ENCODE data around the gene FBXL3. TPM values are rescaled to one million over a fixed set of nuclear protein-coding genes. Genes with fewer than 3 reads are reported as not detected.

The FBXL3 gene
- total and polyA plus RNA-seq, 2 of the 4 experiments (the other 2 are of a cell fraction), result 15.3 to 43.6 TPM

GRCh38 chr13:77047649-77048343 lies 20.8 kb upstream of the FBXL3 start:
- Histone ChIP-seq H3K18ac (ENCODE audit: low read depth, low read length) (no peak overlapping the region), H2BK15ac (ENCODE audit: low read depth, low read length) (no peak overlapping the region), H2BK120ac (ENCODE audit: low read depth, low read length) (no peak overlapping the region), H3K14ac (replicated peaks; ENCODE audit: low read depth, low read length) (no peak overlapping the region), H3K56ac (ENCODE audit: extremely low read depth, insufficient read depth, low read length) (no peak overlapping the region), H3K9me1 (ENCODE audit: insufficient read depth, low read length) (no peaks in the 10 kb centered on the region), H2AFZ (replicated peaks; ENCODE audit: low read length, poor library complexity) (no peak overlapping the region), H2AK5ac (ENCODE audit: low read depth, low read length) (no peak overlapping the region), H2AK9ac (replicated peaks; ENCODE audit: low read depth, low read length, poor library complexity) (no peak overlapping the region), H3K4ac (ENCODE audit: low read depth, low read length) (no peak overlapping the region), H4K5ac (ENCODE audit: low read depth, low read length) (no peak overlapping the region), H3K27ac (ENCODE audit: insufficient read depth, low read length) (no peak overlapping the region), H2BK20ac (ENCODE audit: low read depth, low read length) (no peak overlapping the region), H3K27me3 (ENCODE audit: control insufficient read depth, insufficient read depth, low read length) (no peaks in the 10 kb centered on the region), H3K79me1 (ENCODE audit: low read depth in 1 of 2, low read length in 2 of 2) (no peaks in the 10 kb centered on the region), H4K20me1 (ENCODE audit: insufficient read depth, low read length) (no peaks in the 10 kb centered on the region), H3K9me3 (ENCODE audit: control insufficient read depth, insufficient read depth, low read length) (no peaks in the 10 kb centered on the region), H4K91ac (ENCODE audit: insufficient read depth, low read depth, low read length) (no peak overlapping the region), H3K9ac (ENCODE audit: low read depth, low read length) (no peak overlapping the region), H3K4me3 (ENCODE audit: insufficient read depth, low read depth, low read length) (no peak overlapping the region), H3K36me3 (ENCODE audit: control insufficient read depth, insufficient read depth, low read length) (peaks cover 24% of the 10 kb centered on the region), H4K8ac (ENCODE audit: low read depth in 2 of 2, low read length in 2 of 2) (no peak overlapping the region), H2BK5ac (ENCODE audit: low read depth, low read length, poor library complexity, severe bottlenecking) (no peak overlapping the region), H3K4me1 (ENCODE audit: control insufficient read depth, insufficient read depth, low read length) (no peaks in the 10 kb centered on the region), H3K23ac (ENCODE audit: low read depth, low read length) (no peak overlapping the region), H3K4me2 (ENCODE audit: low read depth, low read length) (no peak overlapping the region)
- no CpG with 5 or more reads among the region's 8 CpGs for WGBS, 2 experiments (ENCODE audit: extremely low coverage in 2 of 2, insufficient read length in 1 of 2)
- in situ Hi-C loops (cut with MboI; ENCODE audit: low sequenced_read_pairs), result no loop called here
- DNase-seq (no peak), ATAC-seq (ENCODE audit: low read depth) (no peak)
- TF ChIP-seq CHD1 (IDR thresholded peaks at IDR 0.05; ENCODE audit: low read depth, low read length), result no peak
- TF ChIP-seq POLR2A (IDR thresholded peaks at IDR 0.05; ENCODE audit: low read depth, low read length), result no peak
- TF ChIP-seq ELK1 (IDR thresholded peaks at IDR 0.05; ENCODE audit: borderline replicate concordance, low read depth, low read length), result no peak
- no peak for TF ChIP-seq SMC3 (IDR thresholded peaks at IDR 0.05; ENCODE audit: low read depth, low read length)
- no peak for TF ChIP-seq RCOR1 (IDR thresholded peaks at IDR 0.05; ENCODE audit: insufficient replicate concordance, low read length)
- TF ChIP-seq CEBPB (IDR thresholded peaks at IDR 0.05; ENCODE audit: low read depth, low read length), result no peak
- no peak for TF ChIP-seq RAD21 (IDR thresholded peaks at IDR 0.05; ENCODE audit: low read length)
- TF ChIP-seq MAZ (IDR thresholded peaks at IDR 0.05; ENCODE audit: borderline replicate concordance, low read depth, low read length), result no peak
- TF ChIP-seq RFX5 (IDR thresholded peaks at IDR 0.05; ENCODE audit: low read depth, low read length), result no peak
- no peak for TF ChIP-seq BHLHE40 (IDR thresholded peaks at IDR 0.05; ENCODE audit: low read depth, low read length)
- no peak for TF ChIP-seq FOS (IDR thresholded peaks at IDR 0.05; ENCODE audit: low read depth, low read length)
- no peak for TF ChIP-seq MXI1 (IDR thresholded peaks at IDR 0.05; ENCODE audit: borderline replicate concordance, low read depth, low read length)
- TF ChIP-seq NFE2L2 (IDR thresholded peaks at IDR 0.05; ENCODE audit: low read depth, low read length), result no peak
- no peak for TF ChIP-seq MAFK (IDR thresholded peaks at IDR 0.05; ENCODE audit: low read depth, low read length)
- no peak for TF ChIP-seq CTCF (conservative IDR thresholded peaks at IDR 0.05; ENCODE audit: low read depth, low read length)
- no peak for TF ChIP-seq USF2 (IDR thresholded peaks at IDR 0.05; ENCODE audit: low read depth, low read length)
- CTCF ChIA-PET, result no interaction called here
- dilution Hi-C loops (cut with HindIII; ENCODE audit: low sequenced_read_pairs, unreplicated experiment), result no loop called here
- intact Hi-C loops (cut with micrococcal nuclease), result no loop called here
- BruUV-seq (replicated peaks), result no TSS peak
- POLR2A ChIA-PET (ENCODE audit: unreplicated experiment), result no interaction called here
